K562 (cell line): ENCODE measurements around the gene SDE2. TPM values are rescaled to one million over a fixed set of nuclear protein-coding genes. Genes with fewer than 3 reads are reported as not detected.

Source experiments
- CHD2 ChIP-seq: IDR thresholded peaks from 2 replicates; pipeline ENCODE4 v1.6.1; 2011; ENCODE audit warnings: low read depth, low read length
- ETS1 ChIP-seq: conservative IDR thresholded peaks from 2 replicates; pipeline ENCODE4 v1.6.1; 2011; ENCODE audit warnings: low read depth, mild to moderate bottlenecking, low read length; ENCODE audit not compliant: control insufficient read depth
- ILK ChIP-seq: fragments of 450-650 bp; IDR thresholded peaks from 2 replicates; pipeline ENCODE4 v1.6.1; 2016; ENCODE audit warnings: missing genetic modification characterization, low read depth, mild to moderate bottlenecking, missing compliant biosample characterization, moderate library complexity, borderline replicate concordance
- SIRT6 ChIP-seq: IDR thresholded peaks from one replicate; pipeline ENCODE4 v1.6.1; 2012; ENCODE audit warnings: low read depth, mild to moderate bottlenecking, control low read depth, inconsistent platforms, low read length, moderate library complexity
- TEAD4 ChIP-seq, 2 experiments: sonication (generic) in 1 of 2; formaldehyde crosslinking in 1 of 2; IDR thresholded peaks; 2 replicates each; pipeline versions ENCODE4 v1.6.1 to v1.8.0; 2012 to 2022; ENCODE audit warnings: borderline replicate concordance in 1 of 2, inconsistent platforms in 1 of 2, low read length in 1 of 2, mild to moderate bottlenecking in 1 of 2, missing genetic modification reagents in 1 of 2
- TGIF2 ChIP-seq: sonication (generic); formaldehyde crosslinking; IDR thresholded peaks from 2 replicates; pipeline ENCODE4 v1.8.1; 2022; ENCODE audit warnings: mild to moderate bottlenecking, missing genetic modification reagents, moderate library complexity
- ZNF707 ChIP-seq: fragments of 250-450 bp; sonication (Bioruptor Pico); conservative IDR thresholded peaks from 2 replicates; pipeline ENCODE4 v1.8.0; 2022; ENCODE audit warnings: inconsistent platforms, mild to moderate bottlenecking, moderate library complexity
- polyA plus RNA-seq, 8 experiments: library from polyadenylated mRNA; depleted of rRNA in 4 of 8; stranded (reverse) in 5 of 8; unstranded in 3 of 8; fragments of >200 nt; fragmentation: Nextera tagmentation in 2 of 8; fragmentation: Illumina TruSeq in 1 of 8; extraction: Ambion mirVana in 2 of 8; extraction: Trizol in 1 of 8; gene quantifications; 2 replicates each; pipeline versions ENCODE4 v1.2.1 to v1.2.3, GENCODE V29; 2011 to 2014; ENCODE audit warnings: inconsistent platforms in 1 of 8, missing spikeins in 1 of 8
- total RNA-seq, 7 experiments: library from RNA; depleted of rRNA in 6 of 7; stranded (reverse); fragments of >200 nt in 6 of 7; fragmentation: Illumina TruSeq in 2 of 7; extraction: Trizol in 2 of 7; gene quantifications; 2 replicates each; pipeline versions ENCODE4 v1.2.1 to v1.2.3, GENCODE V29; 2011 to 2021; ENCODE audit warnings: low replicate concordance in 1 of 7
- TF ChIP-seq, protein P1 (sequence below), 2 experiments: fragments of 450-650 bp in 1 of 2; sonication (generic) in 1 of 2; formaldehyde crosslinking in 1 of 2; IDR thresholded peaks in 1 of 2; conservative IDR thresholded peaks in 1 of 2; 2 replicates each; pipeline versions ENCODE4 v1.6.1 to v1.8.1; 2016 to 2023; ENCODE audit warnings: mild to moderate bottlenecking in 2 of 2, moderate library complexity in 2 of 2, inconsistent platforms in 1 of 2, missing genetic modification reagents in 1 of 2
- TF ChIP-seq, protein P2 (sequence below): sonication (generic); formaldehyde crosslinking; IDR thresholded peaks from 2 replicates; pipeline ENCODE4 v1.8.0; 2022; ENCODE audit warnings: missing genetic modification reagents, mild to moderate bottlenecking, moderate library complexity, borderline replicate concordance

Gene SDE2
- total and polyA plus RNA-seq, 9 of the 15 experiments (the other 6 are each of a cell fraction or from before 2014, with no cell fraction given) = 14.3 to 62.3 (median 46.0) TPM

- TF ChIP-seq TEAD4 (IDR thresholded peaks at IDR 0.05; ENCODE audit: low read length) = no peak
- no peak for TF ChIP-seq TEAD4 (CRISPR knock-in tag; IDR thresholded peaks at IDR 0.05; ENCODE audit: borderline replicate concordance)
- no peak for TF ChIP-seq ILK (tag)
- TF ChIP-seq, protein P1, sequence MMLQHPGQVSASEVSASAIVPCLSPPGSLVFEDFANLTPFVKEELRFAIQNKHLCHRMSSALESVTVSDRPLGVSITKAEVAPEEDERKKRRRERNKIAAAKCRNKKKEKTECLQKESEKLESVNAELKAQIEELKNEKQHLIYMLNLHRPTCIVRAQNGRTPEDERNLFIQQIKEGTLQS (IDR thresholded peaks at IDR 0.05) = no peak
- TF ChIP-seq, protein P1 (CRISPR knock-in tag; conservative IDR thresholded peaks at IDR 0.05) = no peak
- no peak for TF ChIP-seq ETS1
- TF ChIP-seq SIRT6 = no peak
- TF ChIP-seq ZNF707 (CRISPR knock-in tag) = no peak
- TF ChIP-seq CHD2 = no peak
- TF ChIP-seq, protein P2, sequence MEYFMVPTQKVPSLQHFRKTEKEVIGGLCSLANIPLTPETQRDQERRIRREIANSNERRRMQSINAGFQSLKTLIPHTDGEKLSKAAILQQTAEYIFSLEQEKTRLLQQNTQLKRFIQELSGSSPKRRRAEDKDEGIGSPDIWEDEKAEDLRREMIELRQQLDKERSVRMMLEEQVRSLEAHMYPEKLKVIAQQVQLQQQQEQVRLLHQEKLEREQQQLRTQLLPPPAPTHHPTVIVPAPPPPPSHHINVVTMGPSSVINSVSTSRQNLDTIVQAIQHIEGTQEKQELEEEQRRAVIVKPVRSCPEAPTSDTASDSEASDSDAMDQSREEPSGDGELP (CRISPR knock-in tag) = no peak
- TF ChIP-seq TGIF2 (CRISPR knock-in tag) = no peak
- TF ChIP-seq, all 486 proteins: peak for 0
Observed at GRCh38 chr1:226035915-226036314, 36.8 kb upstream of the SDE2 start (continued).
